ENCODE data around the gene PDGFRB. TPM values are rescaled to one million over a fixed set of nuclear protein-coding genes. Genes with fewer than 3 reads are reported as not detected.
A peak's percentile ranks its signal among the peaks of the same experiment; 100 is the strongest.

Gene PDGFRB
- total RNA-seq, 1 experiment from 2014 or later = 1.1 TPM

GRCh38 chr5:150181766-150182545 lies 26.3 kb upstream of the PDGFRB start:
- no peak for DNase-seq (ENCODE audit: low spot score)

- no peak for DNase-seq (ENCODE audit: low spot score)
Observed at GRCh38 chr5:150181027-150181426, 25.4 kb upstream of the PDGFRB start.

GRCh38 chr5:150180241-150181026 lies 24.8 kb upstream of the PDGFRB start:
- DNase-seq (ENCODE audit: low spot score) = no peak

GRCh38 chr5:150179019-150179620 lies 23.5 kb upstream of the PDGFRB start:
- no peak for DNase-seq (ENCODE audit: low spot score)

- no peak for DNase-seq (ENCODE audit: low spot score)
Observed at GRCh38 chr5:150178262-150178661, 22.6 kb upstream of the PDGFRB start.

- no peak for DNase-seq (ENCODE audit: low spot score)
Observed at GRCh38 chr5:150177721-150178120, 22.1 kb upstream of the PDGFRB start.

DNA sequence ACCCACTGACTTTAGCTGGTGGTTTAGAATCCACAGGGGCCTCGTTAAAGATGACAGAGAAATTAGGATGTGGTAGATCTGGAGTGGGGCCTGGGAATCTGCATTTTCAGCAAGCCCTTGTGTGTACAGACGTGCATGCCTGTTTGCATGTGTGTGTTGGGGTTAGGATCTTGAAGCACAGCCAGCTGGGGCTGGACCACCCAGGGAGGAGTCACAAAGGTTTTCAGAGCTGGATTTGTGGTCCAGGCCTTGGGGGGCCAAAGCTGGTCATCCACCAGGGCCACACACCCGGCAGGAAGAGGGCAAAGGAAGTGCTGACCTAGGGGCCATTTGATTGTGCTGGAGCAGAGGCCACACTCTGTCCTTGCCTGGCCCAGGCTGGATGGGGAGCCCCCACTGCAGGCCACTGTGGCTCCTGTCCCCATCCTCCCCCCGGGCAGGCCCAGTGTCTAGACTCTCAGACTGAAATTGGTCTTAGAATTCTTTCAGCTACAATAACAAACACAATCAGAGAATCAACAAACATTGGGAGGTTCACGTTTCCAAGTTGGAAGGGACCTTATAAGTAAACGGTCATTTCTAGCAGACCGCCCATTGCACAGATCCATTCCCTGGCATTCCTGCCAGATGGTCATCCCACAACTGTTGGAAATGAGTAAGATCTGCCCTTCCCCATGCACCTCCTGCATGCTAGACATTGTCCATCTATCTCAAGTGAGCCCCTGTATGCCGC lies 21.3 kb upstream of the PDGFRB start:
- no peak for DNase-seq (ENCODE audit: low spot score)

DNA sequence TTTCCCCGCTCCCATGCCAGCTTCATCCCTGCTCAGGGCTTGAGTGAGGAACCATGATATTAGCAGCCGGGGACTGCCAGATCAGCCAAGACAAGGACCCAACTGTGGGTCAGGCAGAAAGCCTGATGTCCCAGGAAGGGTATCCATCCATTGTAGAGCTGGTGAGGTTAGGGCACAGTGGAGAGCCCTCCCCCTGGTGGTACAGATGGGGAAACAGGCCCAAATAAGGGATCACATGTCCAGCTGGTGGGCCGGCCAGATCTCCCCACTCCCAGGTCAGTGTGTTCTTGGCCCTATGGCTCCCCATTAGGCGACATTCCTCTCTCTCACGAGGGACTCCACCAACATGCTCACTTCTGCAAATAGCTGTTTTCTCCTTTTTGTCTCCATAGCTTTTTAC lies 19.9 kb upstream of the PDGFRB start:
- peak; percentile 49 for DNase-seq (ENCODE audit: low spot score)

DNA sequence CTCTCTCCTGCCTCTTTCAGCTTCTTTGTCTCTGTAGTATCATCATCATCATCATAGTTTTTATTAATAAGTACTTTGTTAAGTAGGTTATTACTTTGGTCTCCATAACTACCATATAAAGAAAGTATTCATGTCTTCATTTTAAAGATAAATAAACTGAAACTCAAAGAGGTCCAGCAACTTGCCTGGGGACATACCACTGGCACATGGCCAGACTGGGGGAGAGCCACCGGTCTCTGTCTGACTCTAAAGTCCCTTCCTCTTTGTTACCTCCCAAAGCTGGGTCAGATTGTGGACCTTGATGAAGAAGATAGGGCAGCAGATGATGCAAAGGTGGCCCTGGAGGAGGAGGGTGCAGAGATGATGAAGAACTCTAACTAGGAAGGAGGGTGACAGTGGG lies 19.4 kb upstream of the PDGFRB start:
- no peak for DNase-seq (ENCODE audit: low spot score)

DNA sequence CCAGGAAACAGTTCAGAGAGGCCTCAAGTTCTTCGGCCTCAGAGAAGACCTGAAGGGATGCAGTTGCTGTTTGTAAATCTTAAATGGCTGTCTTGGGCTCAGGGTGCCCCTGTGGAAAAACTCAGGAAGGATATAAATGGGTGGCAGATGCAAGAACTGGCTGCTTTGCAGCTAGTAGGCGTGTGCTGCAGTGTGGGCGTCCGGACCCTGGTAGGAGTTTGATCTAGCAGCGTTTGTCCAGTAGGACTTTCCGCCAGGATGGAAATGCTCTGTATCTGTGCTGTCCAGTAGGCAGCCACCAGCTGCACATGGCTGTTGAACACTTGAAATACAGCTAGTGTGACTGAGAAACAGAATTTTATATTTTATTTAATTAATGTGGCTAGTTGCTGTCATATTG lies 18.6 kb upstream of the PDGFRB start:
- DNase-seq (ENCODE audit: low spot score) = no peak

DNA sequence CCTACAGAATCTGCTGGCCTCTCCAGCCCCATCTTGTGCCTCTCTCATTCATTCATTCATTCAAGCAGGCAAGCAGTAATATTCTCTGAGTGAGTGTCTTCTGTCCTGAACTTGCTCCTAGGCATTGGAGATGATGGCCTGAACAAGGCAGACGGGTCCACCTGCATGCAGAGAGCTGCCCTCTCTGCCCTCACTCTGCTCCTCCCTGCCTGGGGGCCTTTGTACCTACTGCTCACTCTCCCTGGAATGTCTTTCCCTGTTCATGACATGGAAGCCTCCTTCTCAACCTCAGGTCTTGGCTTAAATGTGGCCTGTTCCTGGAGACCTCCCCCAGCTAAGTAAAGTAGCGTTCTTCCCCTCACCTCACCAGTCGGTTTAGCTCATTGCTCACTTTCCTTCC lies 17.5 kb upstream of the PDGFRB start:
- no peak for DNase-seq (ENCODE audit: low spot score)

- no peak for DNase-seq (ENCODE audit: low spot score)
Observed at GRCh38 chr5:150172556-150172955, 16.9 kb upstream of the PDGFRB start.

- DNase-seq (ENCODE audit: low spot score) = no peak
Observed at GRCh38 chr5:150172145-150172544, 16.5 kb upstream of the PDGFRB start.

GRCh38 chr5:150168864-150169263 lies 13.2 kb upstream of the PDGFRB start:
- no peak for DNase-seq (ENCODE audit: low spot score)

GRCh38 chr5:150167908-150168307 lies 12.3 kb upstream of the PDGFRB start:
- no peak for DNase-seq (ENCODE audit: low spot score)

- DNase-seq (ENCODE audit: low spot score) = no peak
Observed at GRCh38 chr5:150167512-150167850, 11.8 kb upstream of the PDGFRB start.

DNA sequence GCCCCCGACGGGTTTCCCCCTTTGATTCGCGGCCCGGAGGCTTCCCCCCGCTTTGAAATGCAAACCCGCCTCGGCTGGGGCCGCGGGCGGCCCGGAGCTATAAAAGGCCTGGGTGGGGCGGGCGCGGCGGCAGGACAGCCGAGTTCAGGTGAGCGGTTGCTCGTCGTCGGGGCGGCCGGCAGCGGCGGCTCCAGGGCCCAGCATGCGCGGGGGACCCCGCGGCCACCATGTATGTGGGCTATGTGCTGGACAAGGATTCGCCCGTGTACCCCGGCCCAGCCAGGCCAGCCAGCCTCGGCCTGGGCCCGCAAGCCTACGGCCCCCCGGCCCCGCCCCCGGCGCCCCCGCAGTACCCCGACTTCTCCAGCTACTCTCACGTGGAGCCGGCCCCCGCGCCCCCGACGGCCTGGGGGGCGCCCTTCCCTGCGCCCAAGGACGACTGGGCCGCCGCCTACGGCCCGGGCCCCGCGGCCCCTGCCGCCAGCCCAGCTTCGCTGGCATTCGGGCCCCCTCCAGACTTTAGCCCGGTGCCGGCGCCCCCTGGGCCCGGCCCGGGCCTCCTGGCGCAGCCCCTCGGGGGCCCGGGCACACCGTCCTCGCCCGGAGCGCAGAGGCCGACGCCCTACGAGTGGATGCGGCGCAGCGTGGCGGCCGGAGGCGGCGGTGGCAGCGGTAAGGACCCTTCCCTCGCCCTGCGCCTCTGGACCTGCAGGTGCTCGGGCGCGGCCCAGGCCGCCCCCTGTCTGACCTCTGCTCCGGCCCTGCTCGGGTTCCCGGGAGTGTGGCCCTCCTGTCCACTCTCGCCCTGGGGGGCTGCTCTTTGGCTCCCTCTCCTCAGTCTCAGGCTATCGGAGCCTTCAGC lies 11.2 kb upstream of the PDGFRB start, which contains the start of gene CDX1:
Gene CDX1 (plus strand): TSS at position 129 of the 862 bp plus-strand sequence. CDS start 99 bp downstream, at position 228.
- no peak for DNase-seq (ENCODE audit: low spot score)

GRCh38 chr5:150166037-150166649 lies 10.5 kb upstream of the PDGFRB start:
- no peak for DNase-seq (ENCODE audit: low spot score)

DNA sequence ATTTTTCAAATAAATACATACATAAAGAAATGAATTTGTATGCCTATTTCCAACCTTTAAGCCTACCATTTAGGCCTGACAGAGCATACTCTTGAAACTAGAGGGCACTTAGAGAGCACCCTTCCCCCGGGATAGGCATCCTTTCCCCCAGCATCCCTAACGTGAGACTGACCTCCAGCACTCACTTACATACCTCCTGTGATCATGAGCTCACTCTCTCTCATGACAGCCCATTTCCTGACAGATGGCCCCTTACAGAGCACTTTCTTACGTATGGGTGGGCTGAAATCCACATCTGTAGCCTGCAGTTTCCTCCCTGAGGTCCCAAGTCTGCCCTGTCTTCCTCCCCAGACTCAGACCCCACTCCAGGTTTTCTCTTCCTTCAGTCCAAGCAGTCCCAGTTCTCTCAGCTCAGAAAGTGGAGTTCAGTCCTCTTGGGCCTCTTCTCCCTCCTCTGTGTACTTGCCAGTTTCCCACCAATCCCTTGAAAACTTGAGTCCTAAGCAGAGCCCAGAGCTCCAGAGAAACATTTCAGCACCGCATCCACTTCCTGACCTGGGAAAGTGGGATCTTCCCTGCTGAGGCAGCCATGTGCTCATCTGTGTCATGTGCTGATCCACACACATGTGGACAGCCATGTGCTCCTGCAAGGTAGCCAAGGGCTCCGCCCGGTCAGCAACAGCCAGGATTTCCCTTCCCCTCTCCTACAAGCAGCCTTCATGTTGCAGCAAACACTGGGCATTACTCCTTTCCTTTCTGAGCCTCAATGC lies 8.8 kb upstream of the PDGFRB start:
- peak; percentile 24 for DNase-seq (ENCODE audit: low spot score)
